ENCODE results near the gene GORASP1.

The GORASP1 gene

DNA sequence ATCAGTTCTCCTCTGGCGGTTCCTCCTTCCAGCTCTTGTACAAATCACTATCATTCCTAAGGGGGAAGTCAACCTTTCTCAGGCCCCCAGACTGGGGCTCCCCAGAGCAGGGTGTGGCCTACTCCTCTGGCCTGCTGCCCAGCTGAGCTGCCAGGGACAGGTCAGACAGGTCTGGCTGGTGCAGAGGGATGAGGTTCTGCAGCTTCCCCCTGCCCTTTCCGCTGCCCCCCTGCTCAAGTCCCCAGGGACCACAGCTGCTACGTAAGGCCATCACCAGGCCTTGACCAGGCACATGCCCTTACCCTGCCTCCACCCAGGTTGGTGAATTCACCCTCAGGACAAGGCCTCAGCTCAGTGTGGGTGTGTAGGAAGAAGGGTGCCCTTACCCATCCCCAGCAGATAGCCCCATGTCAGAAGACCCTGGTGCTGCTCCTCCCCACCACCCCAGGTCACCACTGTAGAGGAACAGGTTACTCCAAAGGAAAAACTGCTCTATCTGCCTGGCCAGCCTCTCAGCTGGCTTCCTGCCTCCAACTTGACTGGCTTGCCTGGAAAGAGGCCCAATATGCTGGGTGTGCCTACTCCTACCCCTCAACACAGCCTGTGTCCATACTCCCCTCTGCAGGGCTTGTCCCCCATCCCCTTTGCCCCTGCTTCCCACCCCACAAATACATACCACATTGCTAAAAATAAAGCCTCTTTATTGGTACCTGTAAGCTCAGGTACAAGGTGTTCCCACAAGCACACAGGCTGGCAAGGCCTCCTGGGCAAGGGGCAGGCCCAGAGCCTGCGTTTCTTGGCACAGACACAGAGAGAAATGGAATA lies 34.0 kb upstream of the GORASP1 start:
- DNase-seq = peak; percentile 52

DNA sequence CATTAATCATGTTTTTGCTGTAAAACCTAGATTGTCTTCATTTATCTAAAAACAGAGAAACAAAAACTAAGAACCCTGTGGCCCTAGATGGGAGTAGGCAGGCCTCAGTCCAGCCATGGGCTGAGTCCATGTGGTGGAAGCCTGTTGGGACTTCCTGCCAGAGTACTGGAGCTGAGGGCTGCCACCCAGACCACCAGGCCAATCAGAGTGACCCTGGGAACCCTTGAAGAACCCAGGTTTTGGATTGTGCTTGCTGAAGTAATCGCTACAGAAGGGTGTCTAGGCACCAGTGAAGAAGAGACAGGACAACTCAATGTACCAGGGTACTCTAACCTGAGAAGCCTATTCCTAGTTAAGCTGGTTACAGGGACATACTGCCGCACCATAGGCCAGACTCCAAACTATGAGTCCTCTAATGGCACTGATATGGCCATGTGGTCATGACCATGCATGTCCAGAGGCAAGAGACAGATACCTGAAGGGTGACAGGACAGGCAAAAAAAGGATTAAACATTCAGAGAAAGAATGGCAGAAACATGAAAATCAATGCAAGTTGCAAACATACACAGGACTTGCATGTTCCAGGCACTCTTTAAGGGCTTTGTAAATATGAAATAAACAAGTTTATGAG lies 33.0 kb upstream of the GORASP1 start:
- no peak for DNase-seq

DNA sequence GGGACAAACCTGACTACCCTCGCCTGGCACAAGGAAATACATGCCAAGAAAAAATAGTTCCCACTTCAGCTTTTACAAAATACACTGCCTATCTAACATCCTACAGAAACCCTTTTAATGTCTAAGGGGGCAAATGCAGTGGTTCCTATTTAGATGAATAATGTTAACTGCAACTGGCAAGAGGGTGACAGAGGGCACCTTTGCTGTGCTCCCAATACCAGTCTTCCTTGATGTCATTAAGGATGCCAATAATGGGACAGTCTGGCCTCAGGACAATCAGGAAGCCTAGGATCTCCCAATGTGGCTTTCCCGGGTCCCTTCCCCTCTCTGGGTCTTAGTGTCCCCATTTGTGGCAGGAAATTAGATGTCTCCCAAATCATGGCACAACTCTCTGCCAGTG lies 32.0 kb upstream of the GORASP1 start:
- DNase-seq = no peak

DNA sequence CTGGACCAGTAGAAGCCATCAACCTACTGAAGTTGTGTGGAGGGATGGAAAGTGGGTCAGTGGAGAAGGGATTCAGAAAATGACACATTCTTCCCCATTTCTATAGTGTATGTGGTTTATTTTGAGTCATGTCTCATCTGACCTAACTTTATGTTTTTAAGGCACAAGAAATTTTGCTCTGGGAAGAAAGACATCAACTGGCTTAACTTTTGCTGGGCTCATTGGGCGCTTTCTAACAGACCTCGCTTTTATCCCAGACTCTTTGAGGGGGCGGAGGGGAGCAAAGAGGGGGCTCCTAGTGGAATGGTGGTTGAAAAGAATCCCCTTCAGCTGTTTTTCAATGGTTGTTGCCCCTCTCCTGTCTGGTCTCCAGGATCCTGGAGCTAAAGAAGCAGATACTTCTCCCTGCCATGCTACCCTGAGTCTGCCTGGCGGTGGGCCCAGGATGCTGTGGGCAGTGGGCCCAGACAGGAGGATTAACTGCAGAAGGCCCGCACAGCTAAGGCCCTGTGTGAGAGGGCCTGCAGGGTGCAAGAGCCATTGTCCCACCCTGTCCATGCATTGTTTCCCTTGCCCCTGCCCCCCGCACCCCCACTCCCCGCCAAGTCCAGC lies 31.5 kb upstream of the GORASP1 start:
- peak; percentile 38 for DNase-seq

DNA sequence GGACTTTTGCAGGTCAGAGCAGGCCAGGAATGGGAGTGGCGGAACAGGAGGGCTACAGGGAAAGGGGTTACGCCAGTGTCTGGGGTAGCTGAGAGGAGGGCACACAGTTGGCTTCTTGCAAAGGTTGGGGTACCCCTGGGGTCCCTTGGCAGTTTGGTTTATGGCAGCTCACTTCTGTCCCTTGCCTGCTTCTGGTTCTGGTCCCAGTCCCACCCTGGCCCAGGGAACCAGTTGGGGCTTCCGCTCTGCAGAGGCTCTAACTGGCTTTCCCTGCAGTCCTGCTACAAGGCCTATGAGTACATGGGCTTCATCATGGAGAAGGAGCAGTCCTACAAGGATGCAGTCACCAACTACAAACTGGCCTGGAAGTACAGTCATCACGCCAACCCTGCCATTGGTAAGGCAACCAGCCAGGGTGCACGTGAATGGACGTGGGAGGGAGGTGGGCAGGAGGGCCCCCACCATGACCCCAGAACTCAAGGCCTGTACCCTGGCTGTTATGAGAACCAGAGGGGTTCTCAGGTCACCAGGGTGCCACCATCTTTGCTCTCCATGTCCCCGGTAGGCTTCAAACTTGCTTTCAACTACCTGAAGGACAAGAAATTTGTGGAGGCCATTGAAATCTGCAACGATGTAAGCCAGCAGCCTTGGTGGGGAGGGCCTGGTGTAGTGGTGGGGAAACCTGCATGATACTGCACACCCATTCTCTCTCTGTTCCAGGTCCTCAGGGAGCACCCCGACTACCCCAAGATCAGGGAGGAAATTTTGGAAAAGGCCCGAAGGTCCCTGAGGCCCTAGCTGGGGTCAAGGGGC lies 30.8 kb upstream of the GORASP1 start:
- DNase-seq = no peak

DNA sequence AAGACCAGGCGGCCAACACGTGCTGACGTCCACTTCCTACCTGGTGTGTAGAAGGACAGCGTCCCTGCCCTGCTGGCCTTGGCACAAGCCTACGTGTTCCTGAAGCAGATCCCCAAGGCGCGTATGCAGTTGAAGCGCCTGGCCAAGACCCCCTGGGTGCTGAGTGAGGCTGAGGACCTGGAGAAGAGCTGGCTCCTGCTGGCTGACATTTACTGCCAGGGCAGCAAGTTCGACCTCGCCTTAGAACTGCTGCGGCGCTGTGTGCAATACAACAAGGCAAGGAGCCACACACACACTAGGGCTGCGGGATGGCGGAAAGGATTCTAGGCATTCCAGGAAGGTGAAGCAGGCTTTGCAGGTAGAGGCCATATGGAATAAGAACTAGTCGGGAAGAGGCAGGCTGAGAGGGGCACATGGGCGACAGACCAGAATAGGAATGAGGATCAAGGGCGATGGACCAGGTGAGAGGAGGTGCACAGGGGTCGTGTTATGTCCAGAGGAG lies 30.1 kb upstream of the GORASP1 start:
- no peak for DNase-seq

DNA sequence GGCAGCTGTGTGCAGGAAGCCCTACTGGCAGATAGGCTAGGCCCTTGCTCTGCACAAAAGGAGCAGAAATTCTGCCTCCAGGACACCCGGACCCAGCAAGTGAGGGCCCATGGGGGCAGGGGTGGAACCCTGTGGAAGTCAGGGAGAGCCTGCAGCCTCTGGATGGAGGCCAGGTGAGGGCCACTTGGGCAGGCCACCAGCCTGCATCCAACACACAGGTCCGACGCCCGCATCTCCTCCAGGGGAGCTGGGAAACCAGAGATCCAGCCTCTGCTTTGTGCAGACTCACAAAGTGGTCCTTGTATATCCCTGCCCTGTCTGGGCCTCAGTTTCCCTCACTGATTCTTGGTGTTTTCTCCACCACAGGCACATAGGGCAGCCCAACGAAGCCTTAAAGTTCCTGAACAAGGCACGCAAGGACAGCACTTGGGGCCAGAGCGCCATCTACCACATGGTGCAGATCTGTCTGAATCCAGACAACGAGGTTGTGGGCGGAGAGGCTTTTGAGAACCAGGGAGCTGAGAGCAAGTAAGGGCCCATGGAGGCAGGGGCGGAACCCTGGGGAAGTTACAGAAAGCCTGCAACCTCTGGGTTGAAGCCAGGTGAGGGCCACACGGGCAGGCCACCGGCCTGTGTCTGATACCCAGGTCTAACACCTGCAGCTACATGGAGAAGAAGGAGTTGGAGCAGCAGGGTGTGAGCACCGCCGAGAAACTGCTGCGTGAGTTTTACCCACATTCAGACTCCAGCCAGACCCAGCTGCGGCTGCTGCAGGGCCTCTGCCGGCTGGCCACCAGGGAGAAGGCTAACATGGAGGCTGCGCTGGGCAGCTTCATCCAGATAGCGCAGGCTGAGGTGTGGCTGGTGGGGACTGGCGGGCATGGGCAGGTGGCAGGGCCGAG lies 29.4 kb upstream of the GORASP1 start:
- DNase-seq = no peak

DNA sequence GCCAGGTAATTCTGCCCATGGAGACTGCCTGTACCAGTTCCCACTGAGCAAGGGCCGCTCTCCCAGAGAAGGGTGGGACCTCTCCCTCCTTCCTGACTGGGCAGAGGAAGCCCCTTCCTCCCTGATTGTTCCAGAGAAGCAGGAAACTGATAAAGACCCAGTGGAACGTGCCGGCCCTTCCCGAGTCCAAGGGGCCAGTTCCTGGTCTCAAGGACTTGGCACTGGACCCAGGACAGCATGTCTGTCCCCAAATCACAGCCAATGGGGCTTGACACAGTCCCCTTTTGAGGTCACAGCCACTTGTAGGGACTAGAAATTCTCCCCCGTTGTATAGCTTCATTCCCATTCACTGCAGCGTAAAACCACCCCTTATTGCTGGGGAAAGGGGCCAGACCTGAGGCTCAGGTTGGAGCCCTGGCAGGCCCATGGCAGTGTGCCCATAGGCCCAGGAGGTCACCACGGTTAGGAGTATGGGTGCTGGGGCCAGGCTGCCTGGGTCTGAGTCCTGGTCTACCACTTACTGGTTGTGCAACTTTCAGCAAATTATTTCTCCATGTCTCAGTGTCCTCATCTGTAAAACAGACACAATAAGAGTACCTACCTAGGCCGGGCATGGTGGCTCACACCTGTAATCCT lies 27.9 kb upstream of the GORASP1 start:
- DNase-seq = no peak

DNA sequence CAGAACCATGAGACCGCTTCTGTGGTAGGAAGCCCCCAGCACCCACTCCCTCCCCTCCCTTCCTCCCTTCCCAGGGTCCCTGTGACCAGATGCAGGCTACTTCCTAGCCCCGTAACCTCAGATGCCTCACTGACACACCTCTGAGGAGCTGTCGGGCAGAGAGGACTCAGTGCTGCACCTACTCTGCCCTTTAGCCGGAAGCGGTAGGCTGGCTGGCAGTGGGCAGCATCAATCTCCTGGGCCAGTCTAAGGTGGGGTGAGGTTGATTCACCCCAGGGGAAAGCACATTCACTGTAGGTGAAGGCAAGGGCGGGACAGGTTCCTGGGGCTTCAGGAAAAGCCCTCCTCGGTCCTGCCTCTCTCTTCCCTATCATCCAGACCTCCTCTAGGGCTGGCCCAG lies 26.9 kb upstream of the GORASP1 start:
- DNase-seq = no peak

DNA sequence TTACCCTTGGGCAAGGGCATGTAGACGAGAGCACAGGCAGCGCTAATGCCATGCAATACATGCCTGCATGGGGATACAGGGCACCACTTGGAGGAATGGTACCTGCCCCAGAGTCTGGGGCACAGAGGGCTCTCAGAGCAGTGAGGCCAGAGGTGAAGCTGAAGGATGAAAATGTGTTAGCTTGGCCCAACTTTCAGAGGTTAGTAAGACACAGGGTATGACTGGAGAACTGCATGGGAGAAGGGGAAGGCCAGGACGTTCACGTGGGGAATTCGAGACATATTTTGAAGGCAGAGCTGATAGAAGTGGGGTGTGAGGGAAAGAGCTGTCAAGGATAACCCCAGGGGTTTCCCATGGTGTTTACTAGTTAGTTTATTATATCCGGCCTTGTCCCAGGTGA lies 26.4 kb upstream of the GORASP1 start:
- DNase-seq = no peak

DNA sequence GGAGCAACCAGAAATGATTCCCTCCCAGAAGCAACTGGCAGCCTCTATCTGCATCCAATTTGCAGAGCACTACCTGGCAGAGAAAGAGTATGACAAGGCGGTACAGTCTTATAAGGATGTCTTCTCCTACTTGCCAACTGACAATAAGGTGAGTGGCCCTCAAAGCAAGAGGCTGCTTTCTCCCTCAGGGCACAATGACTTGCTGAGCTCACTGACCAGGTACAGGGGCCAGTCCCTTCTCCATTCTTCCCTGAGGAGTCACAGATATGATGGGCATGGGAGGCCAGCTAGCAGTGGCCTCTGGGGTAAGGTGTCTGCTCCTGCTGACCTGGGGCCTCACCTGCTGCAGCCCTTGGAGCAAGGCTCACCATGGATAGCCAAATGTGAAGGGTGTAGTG lies 25.7 kb upstream of the GORASP1 start:
- no peak for DNase-seq

DNA sequence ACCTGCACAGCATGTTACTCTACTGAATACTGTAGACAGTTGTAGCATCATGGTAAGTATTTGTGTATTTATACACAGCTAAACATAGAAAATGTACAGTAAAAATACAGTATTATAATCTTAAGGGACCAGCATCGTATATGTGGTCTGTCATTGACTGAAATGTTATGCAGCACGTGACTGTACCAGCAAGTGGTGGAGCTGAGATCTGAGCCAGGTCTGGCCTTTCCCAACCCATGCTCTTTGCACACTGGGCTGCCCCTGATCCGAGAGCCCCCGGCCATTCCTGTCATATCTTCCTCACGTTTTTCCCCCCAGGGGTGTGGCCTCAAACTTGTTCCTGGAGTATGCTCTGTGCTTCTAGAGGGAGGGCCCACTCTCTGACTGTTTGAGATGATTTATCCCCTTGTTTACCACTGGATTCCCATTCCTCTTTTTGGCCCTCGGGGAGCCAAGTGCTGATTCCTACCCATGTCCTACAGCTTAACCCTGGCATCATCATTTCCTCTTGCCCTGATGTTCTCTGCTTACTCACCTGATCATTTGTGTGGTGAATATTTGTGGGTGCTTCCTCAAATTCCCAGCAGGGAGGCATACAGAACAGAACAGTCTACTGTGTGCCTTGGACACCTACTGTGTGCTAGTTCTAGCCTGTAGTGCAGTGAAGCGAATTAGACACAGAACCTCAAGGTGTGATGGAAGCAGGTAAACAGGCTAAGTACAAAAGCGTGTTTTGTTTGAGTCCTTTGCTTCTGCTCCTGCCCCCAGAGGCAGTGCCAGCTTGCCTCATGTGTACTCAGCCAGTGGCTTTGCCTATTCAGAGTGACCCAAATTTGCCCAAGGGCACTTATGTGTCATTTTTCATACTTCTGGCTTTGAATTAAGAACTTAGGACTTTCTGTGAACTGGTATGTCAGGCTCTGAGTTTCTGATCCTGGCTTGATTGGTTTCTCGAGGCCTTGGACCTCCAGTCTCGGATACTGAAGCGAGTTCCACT lies 25.0 kb upstream of the GORASP1 start:
- DNase-seq = no peak

DNA sequence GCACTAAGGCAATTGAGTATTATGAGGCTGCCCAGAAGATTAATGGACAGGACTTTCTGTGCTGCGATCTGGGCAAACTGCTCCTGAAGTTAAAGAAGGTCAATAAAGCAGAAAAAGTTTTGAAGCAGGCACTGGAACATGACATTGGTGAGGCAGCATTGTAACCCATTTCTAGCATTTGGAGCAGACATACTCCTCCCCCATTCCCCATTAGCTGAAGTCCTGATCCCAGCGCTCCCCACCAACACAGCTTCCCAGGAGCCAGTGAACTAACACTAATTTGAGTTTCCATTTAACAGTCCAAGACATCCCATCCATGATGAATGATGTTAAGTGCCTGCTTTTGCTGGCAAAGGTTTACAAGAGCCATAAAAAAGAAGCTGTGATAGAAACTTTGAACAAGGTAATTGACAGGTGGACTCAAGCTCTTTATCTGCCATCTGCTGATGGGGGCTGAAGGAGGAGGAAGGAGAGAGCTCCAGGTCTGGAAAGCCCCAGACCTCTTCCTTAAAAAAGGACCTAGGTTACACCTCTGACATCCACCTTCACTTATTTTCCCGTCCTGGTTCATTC lies 23.4 kb upstream of the GORASP1 start:
- DNase-seq = no peak

DNA sequence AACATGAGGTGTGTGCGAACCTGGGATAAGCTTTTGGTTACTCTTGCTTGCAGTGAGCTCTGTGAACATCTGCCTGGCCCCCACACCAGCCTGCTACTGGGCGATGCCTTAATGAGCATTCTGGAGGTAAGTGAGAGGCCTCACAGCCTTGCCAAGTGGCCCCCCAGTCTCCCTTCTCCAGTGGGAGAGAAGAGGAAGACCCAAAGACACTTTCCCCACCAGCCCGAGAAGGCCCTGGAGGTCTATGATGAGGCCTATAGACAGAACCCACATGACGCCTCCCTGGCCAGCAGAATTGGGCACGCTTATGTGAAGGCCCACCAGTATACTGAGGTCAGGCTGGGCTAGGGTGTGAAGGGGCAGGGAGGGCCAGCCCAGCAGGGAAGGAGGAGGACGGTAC lies 22.6 kb upstream of the GORASP1 start:
- no peak for DNase-seq

DNA sequence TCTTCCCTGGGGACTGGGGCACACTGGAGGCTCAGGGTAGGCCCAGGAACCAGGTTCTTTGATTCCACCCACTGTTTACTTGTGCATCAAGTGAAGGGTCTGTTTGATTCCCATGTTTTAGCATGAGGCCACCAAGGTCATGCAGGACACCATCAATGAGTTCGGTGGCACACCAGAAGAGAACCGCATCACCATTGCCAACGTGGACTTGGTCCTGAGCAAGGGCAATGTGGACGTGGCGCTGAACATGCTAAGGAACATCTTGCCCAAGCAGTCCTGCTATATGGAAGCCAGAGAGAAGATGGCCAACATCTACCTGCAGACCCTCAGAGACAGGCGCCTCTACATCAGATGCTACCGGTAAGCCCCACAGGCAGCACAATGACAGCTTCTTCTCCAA lies 21.5 kb upstream of the GORASP1 start:
- DNase-seq = no peak

DNA sequence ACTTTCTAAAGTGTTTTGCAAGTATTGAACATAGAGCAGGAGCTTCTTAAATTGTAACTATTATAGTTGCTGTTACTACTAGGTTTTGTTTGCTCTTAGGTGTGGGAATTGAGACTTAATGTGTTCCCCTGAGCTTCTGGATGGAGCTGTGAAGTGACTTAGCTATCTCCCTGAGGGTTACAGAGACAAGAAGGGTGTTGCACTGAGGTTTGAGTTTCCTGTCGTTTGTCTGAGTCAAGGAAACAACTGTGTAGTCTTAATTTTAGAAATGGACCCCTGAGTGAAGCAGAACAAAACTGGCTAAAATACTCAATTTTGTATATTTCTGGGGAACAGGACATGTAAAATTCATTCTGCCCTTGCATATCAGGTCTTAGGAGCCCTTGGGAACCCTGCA lies 20.5 kb upstream of the GORASP1 start:
- no peak for DNase-seq

DNA sequence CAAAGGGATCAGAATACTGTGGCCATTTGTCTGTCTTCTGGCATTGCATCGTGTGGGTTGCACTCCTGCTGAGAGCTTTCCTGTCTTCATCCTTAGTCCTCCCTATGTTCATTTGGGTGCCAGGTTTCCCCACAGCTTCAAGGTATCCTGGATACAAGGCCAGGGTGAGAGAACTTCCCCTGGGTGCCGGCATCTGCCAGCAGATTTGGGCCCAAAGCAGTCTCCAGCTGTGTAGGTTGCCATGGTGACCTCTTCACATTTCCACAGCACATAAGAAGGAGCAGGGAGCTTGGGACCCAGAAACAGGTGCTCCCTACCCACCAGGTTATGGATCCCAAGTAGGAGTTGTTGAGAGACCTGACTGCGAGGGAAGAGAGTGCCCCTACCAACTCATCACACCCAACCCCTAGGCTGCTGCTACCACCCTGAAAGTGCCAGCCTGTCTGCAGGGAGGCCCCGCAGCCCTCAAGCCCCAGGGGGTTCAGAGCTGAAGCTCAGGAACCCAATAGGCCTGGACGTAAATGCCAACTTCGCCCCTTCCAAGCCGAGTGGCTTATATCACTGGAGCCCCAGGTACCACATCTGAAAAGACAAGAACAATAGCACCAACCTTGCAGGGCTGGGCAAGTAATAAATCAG lies 20.0 kb upstream of the GORASP1 start:
- no peak for DNase-seq

DNA sequence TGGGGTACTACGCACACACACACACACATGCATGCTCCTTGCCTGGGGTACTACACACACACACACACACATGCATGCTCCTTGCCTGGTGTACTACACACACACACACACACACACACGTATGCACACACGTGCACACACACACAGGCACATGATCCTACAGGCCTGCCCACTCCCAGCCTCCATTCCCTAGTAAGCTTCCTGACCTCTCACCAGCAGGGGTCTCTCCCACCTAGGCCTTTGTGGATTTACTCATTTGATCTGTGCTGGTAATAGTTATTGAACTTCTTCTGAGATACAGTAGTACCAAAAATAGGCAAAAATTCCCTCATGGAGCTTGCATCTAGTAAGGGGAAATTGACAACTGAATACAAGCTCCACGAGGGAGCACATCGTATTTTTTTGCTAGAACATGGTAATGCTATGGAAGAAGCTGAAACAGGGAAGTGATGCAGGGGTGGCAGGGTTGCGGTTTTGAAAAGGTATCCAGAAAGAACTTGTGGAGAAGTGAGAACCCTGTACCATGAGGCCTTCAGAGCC lies 19.2 kb upstream of the GORASP1 start:
- DNase-seq = peak; percentile 70

Measured in fibroblast of skin of abdomen (primary cell).